Measurements from ENCODE around the gene SFMBT1. TPM values are rescaled to one million over a fixed set of nuclear protein-coding genes. Genes with fewer than 3 reads are reported as not detected.

Gene SFMBT1
- total RNA-seq, 1 experiment from 2014 or later: 14.3 TPM

DNA sequence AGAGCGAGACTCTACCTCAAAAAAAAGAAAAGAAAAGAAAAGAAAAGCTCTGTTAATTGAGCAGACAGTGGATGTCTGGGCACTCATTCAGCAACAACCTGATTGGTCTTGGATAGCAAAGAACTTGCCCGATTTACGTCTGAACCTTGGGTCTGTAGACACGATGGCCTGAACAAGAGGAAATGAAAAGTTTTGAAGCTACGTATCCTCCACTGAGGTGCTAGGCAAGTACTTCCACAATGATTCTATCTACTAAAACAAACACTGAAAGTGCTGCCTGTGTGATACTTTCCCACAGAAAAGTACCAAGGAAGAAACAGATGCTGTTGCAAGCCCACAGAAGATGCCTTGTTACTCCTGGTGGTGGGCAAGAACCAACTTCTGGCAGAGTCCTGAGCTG, 189.2 kb downstream of the SFMBT1 start:
- DNase-seq: no peak
- Histone ChIP-seq H4K20me1 (ENCODE audit: insufficient read depth) (no peaks in the 10 kb centered on the region), H3K36me3 (ENCODE audit: low read depth) (no peaks in the 10 kb centered on the region), H3K9me2 (ENCODE audit: insufficient read depth) (no peaks in the 10 kb centered on the region), H3F3A (ENCODE audit: insufficient read depth, low read depth) (no peaks in the 10 kb centered on the region), H3K79me2 (ENCODE audit: low read depth) (no peaks in the 10 kb centered on the region), H3K4me1 (replicated peaks; ENCODE audit: insufficient read depth) (no peaks in the 10 kb centered on the region), H3K4me2 (no peak overlapping the region), H3K4me3 (no peak overlapping the region), H3K27ac (no peak overlapping the region), H3K9me3 (ENCODE audit: insufficient read depth, low read depth) (no peaks in the 10 kb centered on the region), H2AFZ (no peak overlapping the region), H3K27me3 (ENCODE audit: insufficient read depth, low read depth) (no peaks in the 10 kb centered on the region)
- no TSS peak for BruUV-seq (replicated peaks)
- intact Hi-C loops (cut with micrococcal nuclease; ENCODE audit: unreplicated experiment): no loop called here
- TF ChIP-seq, protein P1, sequence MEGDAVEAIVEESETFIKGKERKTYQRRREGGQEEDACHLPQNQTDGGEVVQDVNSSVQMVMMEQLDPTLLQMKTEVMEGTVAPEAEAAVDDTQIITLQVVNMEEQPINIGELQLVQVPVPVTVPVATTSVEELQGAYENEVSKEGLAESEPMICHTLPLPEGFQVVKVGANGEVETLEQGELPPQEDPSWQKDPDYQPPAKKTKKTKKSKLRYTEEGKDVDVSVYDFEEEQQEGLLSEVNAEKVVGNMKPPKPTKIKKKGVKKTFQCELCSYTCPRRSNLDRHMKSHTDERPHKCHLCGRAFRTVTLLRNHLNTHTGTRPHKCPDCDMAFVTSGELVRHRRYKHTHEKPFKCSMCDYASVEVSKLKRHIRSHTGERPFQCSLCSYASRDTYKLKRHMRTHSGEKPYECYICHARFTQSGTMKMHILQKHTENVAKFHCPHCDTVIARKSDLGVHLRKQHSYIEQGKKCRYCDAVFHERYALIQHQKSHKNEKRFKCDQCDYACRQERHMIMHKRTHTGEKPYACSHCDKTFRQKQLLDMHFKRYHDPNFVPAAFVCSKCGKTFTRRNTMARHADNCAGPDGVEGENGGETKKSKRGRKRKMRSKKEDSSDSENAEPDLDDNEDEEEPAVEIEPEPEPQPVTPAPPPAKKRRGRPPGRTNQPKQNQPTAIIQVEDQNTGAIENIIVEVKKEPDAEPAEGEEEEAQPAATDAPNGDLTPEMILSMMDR (conservative IDR thresholded peaks at IDR 0.05): no peak
- TF ChIP-seq EZH2 (IDR thresholded peaks at IDR 0.05; ENCODE audit: low read depth): no peak
- ChIA-PET CTCF (no interaction called here), POLR2A (ENCODE audit: unreplicated experiment) (no interaction called here)

DNA sequence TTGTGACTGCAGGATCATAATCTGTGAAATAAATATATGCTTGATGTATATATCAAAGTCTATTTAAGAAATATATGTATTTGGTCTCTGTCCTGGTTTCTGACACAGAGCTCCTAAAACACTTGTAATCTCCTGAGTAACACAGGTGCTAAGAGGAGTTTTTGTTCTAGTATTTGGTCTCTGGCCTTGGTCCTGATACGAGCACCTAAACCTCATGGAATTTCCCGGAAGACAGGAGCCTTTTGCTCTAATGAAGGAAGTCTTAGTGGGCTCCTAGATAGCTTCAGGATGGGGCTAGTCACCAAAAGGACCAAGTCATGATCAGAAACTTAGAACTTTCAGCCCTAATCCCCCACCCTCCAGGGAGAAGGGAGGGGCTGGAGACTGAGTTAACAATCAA, 191.9 kb downstream of the SFMBT1 start:
- H2AFZ ChIP-seq: no peak overlapping the region
- no peak overlapping the region for H3K27ac ChIP-seq
- no peaks in the 10 kb centered on the region for H3K9me2 ChIP-seq (ENCODE audit: insufficient read depth)
- H3K4me3 ChIP-seq: no peak overlapping the region
- H3K4me1 ChIP-seq (replicated peaks; ENCODE audit: insufficient read depth): no peaks in the 10 kb centered on the region
- no peaks in the 10 kb centered on the region for H3K79me2 ChIP-seq (ENCODE audit: low read depth)
- H3K27me3 ChIP-seq (ENCODE audit: insufficient read depth, low read depth): no peaks in the 10 kb centered on the region
- ChIA-PET POLR2A (ENCODE audit: unreplicated experiment) (no interaction called here), CTCF (no interaction called here)
- DNase-seq: no peak
- no peak overlapping the region for H3K4me2 ChIP-seq
- 0 out of 2 replicates have a peak, but pooled peaks cover 3% of the 10 kb centered on the region for H4K20me1 ChIP-seq (ENCODE audit: insufficient read depth)
- intact Hi-C loops (cut with micrococcal nuclease; ENCODE audit: unreplicated experiment): no loop called here
- no TSS peak for BruUV-seq (replicated peaks)
- no peaks in the 10 kb centered on the region for H3K9me3 ChIP-seq (ENCODE audit: insufficient read depth, low read depth)
- H3K36me3 ChIP-seq (ENCODE audit: low read depth): no peaks in the 10 kb centered on the region
- TF ChIP-seq EZH2 (IDR thresholded peaks at IDR 0.05; ENCODE audit: low read depth): no peak
- TF ChIP-seq, protein P1 (conservative IDR thresholded peaks at IDR 0.05): no peak
- no peaks in the 10 kb centered on the region for H3F3A ChIP-seq (ENCODE audit: insufficient read depth, low read depth)

Other genes with a start within 250 kb of the SFMBT1 start
- gene ITIH4, start 215.4 kb downstream of the SFMBT1 start, total RNA-seq (2021): 2.5 and 3.2 TPM in 2 replicates
- 1.8 TPM in 1 of 2 replicates, not detected in the other for gene MUSTN1, start 211.1 kb downstream of the SFMBT1 start, total RNA-seq (2021)
- 16.8 and 19.7 TPM in 2 replicates for gene STIMATE, start 148.5 kb downstream of the SFMBT1 start, total RNA-seq (2021)
- gene RFT1, start 84.4 kb upstream of the SFMBT1 start, total RNA-seq (2021): 30.8 and 31.0 TPM in 2 replicates
- gene PRKCD, start 115.1 kb upstream of the SFMBT1 start, total RNA-seq (2021): 30.1 and 34.3 TPM in 2 replicates
- gene TKT, start 209.9 kb upstream of the SFMBT1 start, total RNA-seq (2021): 1,726 and 2,016 TPM in 2 replicates

All from PC-9 (cell line).